ENCODE data around the gene SHISA5.

DNA sequence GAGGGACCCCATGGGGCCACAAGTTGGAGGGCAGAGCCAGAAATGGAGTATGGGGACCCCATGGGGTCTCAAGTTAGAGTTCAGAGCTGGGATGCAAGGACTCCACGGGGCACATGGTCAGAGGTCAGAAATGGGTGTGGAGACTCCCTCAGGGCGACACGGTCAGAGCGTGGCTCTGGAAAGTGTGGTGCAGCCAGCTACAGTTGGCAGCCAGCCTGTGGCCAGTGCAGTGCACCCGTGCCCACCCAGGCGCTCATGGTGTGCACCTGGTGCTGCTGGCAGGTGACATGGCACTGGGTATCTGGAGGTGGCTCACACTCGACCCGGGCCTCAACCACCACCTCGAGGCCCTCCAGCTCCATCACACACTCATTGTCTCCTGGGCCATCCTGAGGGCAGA lies 85.3 kb downstream of the SHISA5 start:
- TF ChIP-seq, protein P1, sequence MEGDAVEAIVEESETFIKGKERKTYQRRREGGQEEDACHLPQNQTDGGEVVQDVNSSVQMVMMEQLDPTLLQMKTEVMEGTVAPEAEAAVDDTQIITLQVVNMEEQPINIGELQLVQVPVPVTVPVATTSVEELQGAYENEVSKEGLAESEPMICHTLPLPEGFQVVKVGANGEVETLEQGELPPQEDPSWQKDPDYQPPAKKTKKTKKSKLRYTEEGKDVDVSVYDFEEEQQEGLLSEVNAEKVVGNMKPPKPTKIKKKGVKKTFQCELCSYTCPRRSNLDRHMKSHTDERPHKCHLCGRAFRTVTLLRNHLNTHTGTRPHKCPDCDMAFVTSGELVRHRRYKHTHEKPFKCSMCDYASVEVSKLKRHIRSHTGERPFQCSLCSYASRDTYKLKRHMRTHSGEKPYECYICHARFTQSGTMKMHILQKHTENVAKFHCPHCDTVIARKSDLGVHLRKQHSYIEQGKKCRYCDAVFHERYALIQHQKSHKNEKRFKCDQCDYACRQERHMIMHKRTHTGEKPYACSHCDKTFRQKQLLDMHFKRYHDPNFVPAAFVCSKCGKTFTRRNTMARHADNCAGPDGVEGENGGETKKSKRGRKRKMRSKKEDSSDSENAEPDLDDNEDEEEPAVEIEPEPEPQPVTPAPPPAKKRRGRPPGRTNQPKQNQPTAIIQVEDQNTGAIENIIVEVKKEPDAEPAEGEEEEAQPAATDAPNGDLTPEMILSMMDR (IDR thresholded peaks at IDR 0.05): no peak
- TF ChIP-seq EP300 (IDR thresholded peaks at IDR 0.05) (no peak), POLR2A (IDR thresholded peaks at IDR 0.05) (no peak)

All from ovary (tissue), 3 donors.